ENCODE results near the gene MMP25. TPM values are rescaled to one million over a fixed set of nuclear protein-coding genes. Genes with fewer than 3 reads are reported as not detected.

MMP25 gene
- total RNA-seq, 2 experiments from 2014 or later, result 0.42 to 0.80 TPM

- Histone ChIP-seq H3K27ac (ENCODE audit: low read depth in 1 of 2, low read length in 2 of 2) (peak overlapping the region in 1 of 2 donors; percentile 18), H3K9me3 (ENCODE audit: control insufficient read depth in 1 of 2, insufficient read depth in 1 of 2, low read length in 2 of 2) (no peaks in the 10 kb centered on the region), H3K4me1 (ENCODE audit: insufficient read depth, low read length) (peaks cover 55% of the 10 kb centered on the region), H3K27me3 (ENCODE audit: control insufficient read depth in 1 of 2, insufficient read depth in 2 of 2, low read length in 2 of 2) (no peaks in the 10 kb centered on the region), H3K36me3 (ENCODE audit: insufficient read depth, low read length) (no peaks in the 10 kb centered on the region), H3K4me3 (ENCODE audit: low read length) (no peak overlapping the region)
- Mint-ChIP-seq H3K4me3 (no peak overlapping the region), H3K9me3 (no peaks in the 10 kb centered on the region), H3K36me3 (ENCODE audit: low read depth) (no peaks in the 10 kb centered on the region), H3K27me3 (no peaks in the 10 kb centered on the region), H3K4me1 (ENCODE audit: low read depth) (peaks cover 73% of the 10 kb centered on the region), H3K27ac (no peak overlapping the region)
- ATAC-seq (ENCODE audit: poor library complexity) (no peak), DNase-seq (no peak)
- TF ChIP-seq CTCF (IDR thresholded peaks at IDR 0.05), result no peak
- POLR2A ChIA-PET, result interaction anchor here (1.3 to 9.3 kb wide), 8 partner anchors 18 to 40 kb away, joined by 3 to 91 read pairs (median 8); partner anchors contain the start of genes IL32 and ZNF213
- CTCF ChIA-PET, result interaction anchor here (0.5 to 3.7 kb wide), 4 partner anchors 30 to 75 kb away, joined by 3 to 30 read pairs (median 10); no protein-coding TSS in a partner anchor
- intact Hi-C loops (cut with DNase I, micrococcal nuclease), result loop anchor here in 1 of 2 experiments (2.0 kb wide), 1 partner anchor 23 kb away; no protein-coding TSS in a partner anchor
Measured at GRCh38 chr16:3099395-3099731, 53.0 kb downstream of the MMP25 start.

GRCh38 chr16:3099732-3100499, 53.6 kb downstream of the MMP25 start:
- no peaks in the 10 kb centered on the region for H3K9me3 Mint-ChIP-seq
- H3K9me3 ChIP-seq (ENCODE audit: control insufficient read depth in 1 of 2, insufficient read depth in 1 of 2, low read length in 2 of 2), result no peaks in the 10 kb centered on the region
- H3K27me3 ChIP-seq (ENCODE audit: control insufficient read depth in 1 of 2, insufficient read depth in 2 of 2, low read length in 2 of 2), result no peaks in the 10 kb centered on the region
- peak overlapping the region; percentile 48 for H3K4me3 ChIP-seq (ENCODE audit: low read length)
- ATAC-seq (ENCODE audit: poor library complexity) (peak; percentile 82), DNase-seq (peak; percentile 78 to 97 (median 88))
- peaks cover 49% of the 10 kb centered on the region for H3K4me1 ChIP-seq (ENCODE audit: insufficient read depth, low read length)
- H3K4me1 Mint-ChIP-seq (ENCODE audit: low read depth), result peaks cover 71% of the 10 kb centered on the region
- ChIA-PET CTCF (interaction anchor here (0.5 to 3.7 kb wide), 5 partner anchors 19 to 75 kb away, joined by 3 to 30 read pairs (median 4); no protein-coding TSS in a partner anchor), POLR2A (interaction anchor here (0.6 to 9.3 kb wide), 9 partner anchors 18 to 59 kb away, joined by 3 to 91 read pairs (median 6); partner anchors contain the start of gene IL32)
- H3K36me3 Mint-ChIP-seq (ENCODE audit: low read depth), result no peaks in the 10 kb centered on the region
- H3K27ac Mint-ChIP-seq, result peak overlapping the region; percentile 68
- H3K36me3 ChIP-seq (ENCODE audit: insufficient read depth, low read length), result no peaks in the 10 kb centered on the region
- intact Hi-C loops (cut with DNase I, micrococcal nuclease), result loop anchor here (2.0 kb wide), 3 partner anchors 23 to 41 kb away; partner anchors contain the start of gene ZNF213 (in 1 of the 2)
- TF ChIP-seq CTCF (IDR thresholded peaks at IDR 0.05), result no peak
- no peaks in the 10 kb centered on the region for H3K27me3 Mint-ChIP-seq
- peak overlapping the region; percentile 82 for H3K4me3 Mint-ChIP-seq
- H3K27ac ChIP-seq (ENCODE audit: low read depth in 1 of 2, low read length in 2 of 2), result peak overlapping the region in 1 of 2 donors; percentile 18

- Mint-ChIP-seq H3K9me3 (no peaks in the 10 kb centered on the region), H3K4me3 (peak overlapping the region; percentile 93), H3K36me3 (ENCODE audit: low read depth) (no peaks in the 10 kb centered on the region), H3K27me3 (no peaks in the 10 kb centered on the region), H3K4me1 (ENCODE audit: low read depth) (peaks cover 70% of the 10 kb centered on the region), H3K27ac (peak overlapping the region; percentile 74)
- peak in 9 of 14 experiments; percentile 24 to 84 (median 44) for DNase-seq
- intact Hi-C loops (cut with DNase I, micrococcal nuclease), result loop anchor here in 1 of 2 experiments (2.0 kb wide), 2 partner anchors 34 to 42 kb away; partner anchors contain the start of gene ZNF213
- ChIA-PET POLR2A (interaction anchor here (0.6 to 9.3 kb wide), 12 partner anchors 8 to 61 kb away, joined by 3 to 91 read pairs (median 3); partner anchors contain the start of genes IL32 and ZNF205), CTCF (interaction anchor here (0.9 to 3.5 kb wide), 4 partner anchors 28 to 49 kb away, joined by 3 to 22 read pairs (median 9); no protein-coding TSS in a partner anchor)
- no peak overlapping the region for H3K27ac ChIP-seq (ENCODE audit: low read depth in 1 of 2, low read length in 2 of 2)
- H3K27me3 ChIP-seq (ENCODE audit: control insufficient read depth in 1 of 2, insufficient read depth in 2 of 2, low read length in 2 of 2), result no peaks in the 10 kb centered on the region
- no peaks in the 10 kb centered on the region for H3K9me3 ChIP-seq (ENCODE audit: control insufficient read depth in 1 of 2, insufficient read depth in 1 of 2, low read length in 2 of 2)
- H3K4me1 ChIP-seq (ENCODE audit: insufficient read depth, low read length), result peaks cover 44% of the 10 kb centered on the region
- peak; percentile 28 for ATAC-seq (ENCODE audit: poor library complexity)
- H3K36me3 ChIP-seq (ENCODE audit: insufficient read depth, low read length), result no peaks in the 10 kb centered on the region
- peak overlapping the region; percentile 40 for H3K4me3 ChIP-seq (ENCODE audit: low read length)
- TF ChIP-seq CTCF (IDR thresholded peaks at IDR 0.05), result peak; percentile 78
Measured at GRCh38 chr16:3101018-3101840, 54.9 kb downstream of the MMP25 start.
